GM13976 (cell line): ENCODE data around the gene SLC9B2.

Experiments used
- DNase-seq: peaks from one replicate; pipeline ENCODE4 v3.0.0; 2012; ENCODE audit warnings: low spot score
- in situ Hi-C: fragments of 300-500 bp; cut with MboI; formaldehyde crosslinking; loops from one replicate; pipeline ENCODE4 v1.12.0; 2022; ENCODE audit warnings: low sequenced_read_pairs, mixed read lengths, inconsistent platforms; ENCODE audit not compliant: unreplicated experiment
- TF ChIP-seq, protein P1 (sequence below): IDR thresholded peaks from 2 replicates; pipeline ENCODE4 v1.5.1; 2012; ENCODE audit warnings: borderline replicate concordance, mild to moderate bottlenecking; ENCODE audit not compliant: insufficient read depth; ENCODE audit errors: extremely low read depth, missing control alignments, control extremely low read depth

The SLC9B2 gene

DNA sequence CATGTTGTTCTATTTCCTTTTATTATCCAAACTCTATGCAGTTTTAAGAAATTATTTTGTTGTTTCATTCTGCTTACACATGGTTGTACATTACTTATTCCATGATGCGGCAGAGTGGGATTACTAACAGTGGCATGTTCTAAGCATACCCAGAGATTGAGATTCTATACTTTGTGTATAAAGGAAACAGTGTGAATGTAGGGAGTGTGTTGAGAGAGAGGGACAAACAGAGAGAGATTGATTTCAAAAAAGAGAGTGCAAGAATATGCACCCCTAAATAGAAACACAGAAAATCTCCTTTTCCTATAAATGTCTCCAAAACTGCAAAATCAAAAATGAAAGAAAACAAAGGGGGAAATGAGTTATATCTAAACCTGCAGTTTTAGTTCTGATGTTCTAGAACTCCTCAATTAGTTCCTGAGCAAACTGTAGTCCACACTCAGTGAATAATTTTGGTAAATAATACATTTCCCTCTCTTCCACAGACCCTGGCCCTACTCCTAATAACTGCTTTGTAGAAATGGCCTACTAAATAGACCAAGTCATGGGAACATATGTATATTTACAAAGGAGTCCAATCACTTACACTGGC lies 88.0 kb downstream of the SLC9B2 start:
- no peak for DNase-seq
- in situ Hi-C loops = no loop called here
- TF ChIP-seq, protein P1, sequence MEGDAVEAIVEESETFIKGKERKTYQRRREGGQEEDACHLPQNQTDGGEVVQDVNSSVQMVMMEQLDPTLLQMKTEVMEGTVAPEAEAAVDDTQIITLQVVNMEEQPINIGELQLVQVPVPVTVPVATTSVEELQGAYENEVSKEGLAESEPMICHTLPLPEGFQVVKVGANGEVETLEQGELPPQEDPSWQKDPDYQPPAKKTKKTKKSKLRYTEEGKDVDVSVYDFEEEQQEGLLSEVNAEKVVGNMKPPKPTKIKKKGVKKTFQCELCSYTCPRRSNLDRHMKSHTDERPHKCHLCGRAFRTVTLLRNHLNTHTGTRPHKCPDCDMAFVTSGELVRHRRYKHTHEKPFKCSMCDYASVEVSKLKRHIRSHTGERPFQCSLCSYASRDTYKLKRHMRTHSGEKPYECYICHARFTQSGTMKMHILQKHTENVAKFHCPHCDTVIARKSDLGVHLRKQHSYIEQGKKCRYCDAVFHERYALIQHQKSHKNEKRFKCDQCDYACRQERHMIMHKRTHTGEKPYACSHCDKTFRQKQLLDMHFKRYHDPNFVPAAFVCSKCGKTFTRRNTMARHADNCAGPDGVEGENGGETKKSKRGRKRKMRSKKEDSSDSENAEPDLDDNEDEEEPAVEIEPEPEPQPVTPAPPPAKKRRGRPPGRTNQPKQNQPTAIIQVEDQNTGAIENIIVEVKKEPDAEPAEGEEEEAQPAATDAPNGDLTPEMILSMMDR = no peak

DNA sequence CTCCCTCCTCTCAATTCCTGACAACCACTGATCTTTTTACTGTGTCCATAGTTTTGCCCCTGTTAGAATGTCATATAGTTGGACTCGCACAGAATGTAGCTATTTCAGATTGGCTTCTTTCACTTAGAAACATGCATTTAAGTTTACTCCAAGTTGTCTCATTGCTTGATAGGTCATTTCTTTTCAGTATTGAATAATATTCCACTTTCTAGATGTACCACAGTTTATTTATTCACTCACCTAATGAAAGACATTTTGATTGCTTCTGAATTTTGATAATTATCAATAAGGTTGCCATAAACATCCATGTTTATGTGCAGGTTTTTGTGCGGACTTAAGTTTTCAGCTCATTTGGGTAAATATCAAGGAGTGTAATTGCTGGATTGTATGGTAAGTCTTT lies 95.6 kb downstream of the SLC9B2 start:
- DNase-seq = no peak
- in situ Hi-C loops = no loop called here
- TF ChIP-seq, protein P1 = no peak
